Tibial nerve (tissue), 4 donors: Measurements from ENCODE around the gene SRRD. TPM values are rescaled to one million over a fixed set of nuclear protein-coding genes. Genes with fewer than 3 reads are reported as not detected.

ENCODE experiments used
- DNase-seq, 2 donors: peaks; one replicate each; pipeline ENCODE4 v3.0.0-alpha.2; 2019; ENCODE audit warnings: low spot score in 2 of 2
- H3K27ac ChIP-seq, 4 donors: fragments of 200-600 bp; sonication (generic) in 3 of 4; one replicate each; pipeline ENCODE4 v1.5.1; 2017 to 2019; ENCODE audit warnings: mild to moderate bottlenecking in 1 of 4
- H3K27me3 ChIP-seq, 2 donors: fragments of 200-600 bp; sonication (generic) in 1 of 2; one replicate each; pipeline versions ENCODE4 v1.5.1 to v1.6.0; 2017 to 2019
- H3K36me3 ChIP-seq, 3 donors: fragments of 200-600 bp; sonication (generic); one replicate each; pipeline ENCODE4 v1.5.1; 2018 to 2019
- H3K4me1 ChIP-seq, 4 donors: fragments of 200-600 bp; sonication (generic) in 3 of 4; one replicate each; pipeline ENCODE4 v1.5.1; 2017 to 2019
- H3K4me3 ChIP-seq, 4 donors: fragments of 200-600 bp; sonication (generic) in 3 of 4; one replicate each; pipeline ENCODE4 v1.5.1; 2017 to 2019; ENCODE audit warnings: mild to moderate bottlenecking in 1 of 4, moderate library complexity in 1 of 4
- H3K9me3 ChIP-seq, 4 donors: fragments of 200-600 bp; sonication (generic) in 3 of 4; one replicate each; pipeline ENCODE4 v1.5.1; 2017 to 2019
- CTCF ChIP-seq, 5 experiments: fragments of 200-600 bp in 3 of 5; fragments of 450-650 bp in 2 of 5; sonication (generic) in 3 of 5; IDR thresholded peaks; one replicate each; pipeline ENCODE4 v1.5.1; 2016 to 2019; ENCODE audit warnings: antibody characterized with exemption in 5 of 5, mild to moderate bottlenecking in 3 of 5, moderate library complexity in 2 of 5
- EP300 ChIP-seq, 2 donors: sonication (generic); formaldehyde crosslinking; IDR thresholded peaks; one replicate each; pipeline ENCODE4 v1.6.1; 2017; ENCODE audit warnings: antibody characterized with exemption in 2 of 2, mild to moderate bottlenecking in 1 of 2
- POLR2A ChIP-seq, 2 donors: fragments of 450-650 bp; IDR thresholded peaks; one replicate each; pipeline ENCODE4 v1.6.1; 2017; ENCODE audit warnings: antibody characterized with exemption in 2 of 2, mild to moderate bottlenecking in 2 of 2, moderate library complexity in 2 of 2
- WGBS, 2 donors: methylation state at CpG; one replicate each; pipeline ENCODE4 v1.1.5; 2018; 5-methylcytosine and 5-hydroxymethylcytosine counted together
- total RNA-seq, 4 donors: library from RNA; depleted of rRNA; stranded (reverse); fragments of >200 nt; gene quantifications; one replicate each; pipeline ENCODE4 v1.1.0, GENCODE V29; 2016

The SRRD gene
- total RNA-seq, 4 donors from 2014 or later, result 9.0 to 17.7 (median 10.4) TPM

GRCh38 chr22:26489447-26490036 lies 5.9 kb downstream of the SRRD start:
- Histone ChIP-seq H3K27me3 (no peaks in the 10 kb centered on the region), H3K9me3 (no peaks in the 10 kb centered on the region), H3K4me1 (peaks cover 0 to 17% (median 4%) of the 10 kb centered on the region in 4 donors), H3K27ac (no peak overlapping the region), H3K36me3 (peaks cover 0 to 88% (median 33%) of the 10 kb centered on the region in 3 donors), H3K4me3 (no peak overlapping the region)
- TF ChIP-seq POLR2A (IDR thresholded peaks at IDR 0.05), result no peak
- no peak for TF ChIP-seq EP300 (IDR thresholded peaks at IDR 0.05)
- no peak for DNase-seq
- WGBS, 2 donors, result 46 to 52% methylated on average over 4 of the region's 4 CpGs

GRCh38 chr22:26492220-26492619 lies 8.5 kb downstream of the SRRD start:
- H3K9me3 ChIP-seq, result no peaks in the 10 kb centered on the region
- TF ChIP-seq EP300 (IDR thresholded peaks at IDR 0.05) (no peak), CTCF (IDR thresholded peaks at IDR 0.05) (no peak), POLR2A (IDR thresholded peaks at IDR 0.05) (no peak)
- no peaks in the 10 kb centered on the region for H3K4me1 ChIP-seq
- H3K27ac ChIP-seq, result no peak overlapping the region
- no peaks in the 10 kb centered on the region for H3K27me3 ChIP-seq
- DNase-seq, result no peak
- WGBS, 2 donors, result 90 to 95% methylated on average over 9 of the region's 9 CpGs
- peaks cover 5 to 100% (median 52%) of the 10 kb centered on the region in 3 donors for H3K36me3 ChIP-seq
- H3K4me3 ChIP-seq, result no peak overlapping the region

GRCh38 chr22:26494506-26494905 lies 10.8 kb downstream of the SRRD start:
- Histone ChIP-seq H3K4me3 (no peak overlapping the region), H3K36me3 (peaks cover 5 to 100% (median 53%) of the 10 kb centered on the region in 3 donors), H3K27me3 (no peaks in the 10 kb centered on the region), H3K9me3 (no peaks in the 10 kb centered on the region), H3K4me1 (no peaks in the 10 kb centered on the region), H3K27ac (no peak overlapping the region)
- no peak for TF ChIP-seq EP300 (IDR thresholded peaks at IDR 0.05)
- TF ChIP-seq POLR2A (IDR thresholded peaks at IDR 0.05), result no peak
- TF ChIP-seq CTCF (IDR thresholded peaks at IDR 0.05), result no peak
- DNase-seq, result no peak

- Histone ChIP-seq H3K9me3 (no peaks in the 10 kb centered on the region), H3K27me3 (no peaks in the 10 kb centered on the region), H3K4me1 (no peaks in the 10 kb centered on the region), H3K27ac (no peak overlapping the region), H3K4me3 (no peak overlapping the region), H3K36me3 (peaks cover 5 to 100% (median 54%) of the 10 kb centered on the region in 3 donors)
- 73 to 85% methylated on average over 4 of the region's 4 CpGs for WGBS, 2 donors
- TF ChIP-seq EP300 (IDR thresholded peaks at IDR 0.05), result no peak
- TF ChIP-seq POLR2A (IDR thresholded peaks at IDR 0.05), result no peak
- no peak for TF ChIP-seq CTCF (IDR thresholded peaks at IDR 0.05)
- no peak for DNase-seq
Observed at GRCh38 chr22:26496456-26496855, 12.8 kb downstream of the SRRD start.

GRCh38 chr22:26499188-26499703 lies 15.6 kb downstream of the SRRD start:
- no peaks in the 10 kb centered on the region for H3K27me3 ChIP-seq
- 92 to 94% methylated on average over 25 of the region's 25 CpGs for WGBS, 2 donors
- TF ChIP-seq POLR2A (IDR thresholded peaks at IDR 0.05) (no peak), CTCF (IDR thresholded peaks at IDR 0.05) (no peak), EP300 (IDR thresholded peaks at IDR 0.05) (no peak)
- H3K27ac ChIP-seq, result no peak overlapping the region
- DNase-seq, result no peak
- no peak overlapping the region for H3K4me3 ChIP-seq
- peaks cover 10 to 100% (median 50%) of the 10 kb centered on the region in 3 donors for H3K36me3 ChIP-seq
- H3K9me3 ChIP-seq, result no peaks in the 10 kb centered on the region
- peaks cover 0 to 9% (median 0%) of the 10 kb centered on the region in 4 donors for H3K4me1 ChIP-seq
